HG03432 (cell line): ENCODE results near the gene SMPD1.
A peak's percentile ranks its signal among the peaks of the same experiment; 100 is the strongest.

ENCODE experiments used
- ATAC-seq: cut with Tn5 transposase; IDR thresholded peaks from one replicate; pipeline ENCODE4 v1.9.1; 2021; ENCODE audit warnings: mild to moderate bottlenecking, moderate library complexity; ENCODE audit not compliant: unreplicated experiment

SMPD1 gene

GRCh38 chr11:6389905-6390717 lies at the start of gene SMPD1:
Gene SMPD1, plus strand, starts transcription at chr11:6390474. Its CDS starts 125 bp downstream, at chr11:6390599.
- peak; percentile 96 for ATAC-seq

- ATAC-seq = no peak
Observed at GRCh38 chr11:6345366-6345765, 44.9 kb upstream of the SMPD1 start.

- no peak for ATAC-seq
Observed at GRCh38 chr11:6350043-6350442, 40.2 kb upstream of the SMPD1 start.

GRCh38 chr11:6350486-6350885 lies 39.8 kb upstream of the SMPD1 start:
- no peak for ATAC-seq

GRCh38 chr11:6351782-6352382 lies 38.4 kb upstream of the SMPD1 start:
- no peak for ATAC-seq

- peak; percentile 84 for ATAC-seq
Observed at GRCh38 chr11:6353367-6353987, 36.8 kb upstream of the SMPD1 start.

GRCh38 chr11:6354651-6355485 lies 35.4 kb upstream of the SMPD1 start:
- ATAC-seq = no peak

GRCh38 chr11:6356503-6357055 lies 33.7 kb upstream of the SMPD1 start:
- ATAC-seq = no peak

- ATAC-seq = no peak
Observed at GRCh38 chr11:6357222-6357621, 33.1 kb upstream of the SMPD1 start.

GRCh38 chr11:6360183-6360582 lies 30.1 kb upstream of the SMPD1 start:
- ATAC-seq = no peak

- no peak for ATAC-seq
Observed at GRCh38 chr11:6362185-6362872, 27.9 kb upstream of the SMPD1 start.

GRCh38 chr11:6362873-6363678 lies 27.2 kb upstream of the SMPD1 start:
- ATAC-seq = peak; percentile 96

- ATAC-seq = no peak
Observed at GRCh38 chr11:6365659-6366058, 24.6 kb upstream of the SMPD1 start.

- no peak for ATAC-seq
Observed at GRCh38 chr11:6371825-6372224, 18.4 kb upstream of the SMPD1 start.

- no peak for ATAC-seq
Observed at GRCh38 chr11:6377902-6378639, 12.2 kb upstream of the SMPD1 start.

- no peak for ATAC-seq
Observed at GRCh38 chr11:6378640-6378989, 11.7 kb upstream of the SMPD1 start.

GRCh38 chr11:6385046-6385777 lies 5.1 kb upstream of the SMPD1 start:
- no peak for ATAC-seq
